HepG2 (cell line): ENCODE measurements around the gene MAP2K6. TPM values are rescaled to one million over a fixed set of nuclear protein-coding genes. Genes with fewer than 3 reads are reported as not detected.

Source experiments
- ATAC-seq: fragments of 200-7000 bp; cut with Tn5 transposase; 3 replicates; pipeline ENCODE4 v1.9.1; 2020; ENCODE audit warnings: mild to moderate bottlenecking, moderate library complexity
- BruUV-seq: library from RNA; stranded (reverse); fragments of 400-500 nt; replicated peaks from 2 replicates; lab custom pipeline; 2021; lab: Mats Ljungman, UMichigan
- CTCF ChIA-PET: fragments of 300-600 bp; formaldehyde crosslinking; extraction: SDS; loops from one replicate; lab custom pipeline; 2021; ENCODE audit warnings: low total read pairs, inconsistent platforms, low intra/inter-chr PET ratio; lab: Yijun Ruan, JAX
- POLR2A ChIA-PET: fragments of 350-600 bp; sonication (Branson Sonifier 250); formaldehyde crosslinking; loops from one replicate; lab custom pipeline; 2020; ENCODE audit warnings: antibody characterized with exemption, inconsistent platforms; lab: Yijun Ruan, JAX
- DNase-seq: peaks from one replicate; pipeline ENCODE4 v3.0.0-alpha.2; 2015; ENCODE audit warnings: low spot score
- FAIRE-seq: peaks from 3 replicates; lab custom pipeline; 2011; peaks lifted over from hg19 to GRCh38; lab: Jason Lieb, UNC
- H2AFZ ChIP-seq: one replicate; pipeline ENCODE4 v1.6.1; 2011; ENCODE audit warnings: low read length, inconsistent platforms
- H3K27ac ChIP-seq: fragments of 300-600 bp; 3 replicates; pipeline ENCODE4 v1.8.0; 2011; ENCODE audit warnings: mixed run types, mild to moderate bottlenecking, mixed read lengths, low read length, inconsistent platforms; ENCODE audit not compliant: insufficient read depth; ENCODE audit errors: extremely low read length
- H3K27me3 ChIP-seq, 2 experiments: fragments of 200-600 bp in 1 of 2; 2 replicates in 1 of 2; 3 replicates in 1 of 2; pipeline versions ENCODE4 v1.6.0 to v1.8.0; 2011; ENCODE audit warnings: low read length in 2 of 2, mild to moderate bottlenecking in 2 of 2, moderate library complexity in 2 of 2, inconsistent platforms in 1 of 2; ENCODE audit not compliant: insufficient read depth in 2 of 2, control insufficient read depth in 1 of 2
- H3K36me3 ChIP-seq, 2 experiments: fragments of 200-600 bp in 1 of 2; replicated peaks in 1 of 2; 2 replicates in 1 of 2; 3 replicates in 1 of 2; pipeline versions ENCODE4 v1.5.1 to v1.8.0; 2011; ENCODE audit warnings: low read length in 2 of 2, inconsistent platforms in 1 of 2; ENCODE audit not compliant: insufficient read depth in 2 of 2, control insufficient read depth in 1 of 2
- H3K4me1 ChIP-seq: 2 replicates; pipeline ENCODE4 v1.5.1; 2012; ENCODE audit warnings: low read length, inconsistent platforms; ENCODE audit not compliant: insufficient read depth
- H3K4me2 ChIP-seq: 2 replicates; pipeline ENCODE4 v1.6.0; 2011; ENCODE audit warnings: low read depth, low read length, inconsistent platforms
- H3K4me3 ChIP-seq, 3 experiments: fragments of 200-600 bp in 1 of 3; sonication (generic), shearing (Covaris generic) in 1 of 3; replicated peaks in 1 of 3; 2 replicates each; pipeline ENCODE4 v1.5.1; 2011 to 2016; ENCODE audit warnings: low read length in 3 of 3, inconsistent platforms in 2 of 3, low read depth in 2 of 3, mild to moderate bottlenecking in 2 of 3, control low read depth in 1 of 3, mixed read lengths in 1 of 3; ENCODE audit not compliant: insufficient read depth in 1 of 3
- H3K79me2 ChIP-seq: one replicate; pipeline ENCODE4 v1.6.1; 2011; ENCODE audit warnings: low read length, inconsistent platforms; ENCODE audit not compliant: insufficient read depth
- H3K9ac ChIP-seq: 2 replicates; pipeline ENCODE4 v1.6.0; 2011; ENCODE audit warnings: mild to moderate bottlenecking, low read depth, low read length, inconsistent platforms; ENCODE audit not compliant: insufficient read depth
- H3K9me3 ChIP-seq: 2 replicates; pipeline ENCODE4 v1.5.1; 2012; ENCODE audit warnings: mild to moderate bottlenecking, low read length
- H4K20me1 ChIP-seq: 2 replicates; pipeline ENCODE4 v1.6.0; 2011; ENCODE audit warnings: inconsistent platforms, mild to moderate bottlenecking, low read length, moderate library complexity; ENCODE audit not compliant: insufficient read depth
- MZF1 ChIP-seq: sonication (generic); formaldehyde crosslinking; IDR thresholded peaks from 2 replicates; pipeline ENCODE4 v1.8.1; 2023; ENCODE audit warnings: mild to moderate bottlenecking, missing genetic modification reagents, borderline replicate concordance
- NR3C1 ChIP-seq: sonication (generic); formaldehyde crosslinking; IDR thresholded peaks from 2 replicates; pipeline ENCODE4 v1.4.0; 2020; ENCODE audit warnings: missing genetic modification reagents
- SMAD9 ChIP-seq: sonication (generic); formaldehyde crosslinking; IDR thresholded peaks from 2 replicates; pipeline ENCODE4 v1.5.1; 2020; ENCODE audit warnings: mild to moderate bottlenecking, missing genetic modification reagents
- SMARCE1 ChIP-seq: fragments of 450-650 bp; IDR thresholded peaks from 2 replicates; pipeline ENCODE4 v1.6.1; 2017; ENCODE audit warnings: borderline replicate concordance
- SNAPC4 ChIP-seq: sonication (generic); formaldehyde crosslinking; IDR thresholded peaks from 2 replicates; pipeline ENCODE4 v1.4.0; 2020; ENCODE audit warnings: mild to moderate bottlenecking, missing genetic modification reagents
- SNRNP70 ChIP-seq: fragments of 200-400 bp; formaldehyde crosslinking; IDR thresholded peaks from 2 replicates; pipeline ENCODE4 v1.6.1; 2017; ENCODE audit warnings: mild to moderate bottlenecking, low read depth, low read length, moderate library complexity
- ZNF124 ChIP-seq: sonication (generic); formaldehyde crosslinking; IDR thresholded peaks from 2 replicates; pipeline ENCODE4 v1.4.0; 2020; ENCODE audit warnings: missing genetic modification reagents
- ZNF441 ChIP-seq: sonication (generic); formaldehyde crosslinking; IDR thresholded peaks from 2 replicates; pipeline ENCODE4 v1.7.0; 2021; ENCODE audit warnings: missing genetic modification reagents, borderline replicate concordance
- ZNF598 ChIP-seq: sonication (generic); formaldehyde crosslinking; IDR thresholded peaks from 2 replicates; pipeline ENCODE4 v1.5.1; 2020; ENCODE audit warnings: mild to moderate bottlenecking, missing genetic modification reagents, borderline replicate concordance
- WGBS: methylation state at CpG from one replicate; pipeline ENCODE4 v1.1.6; 2017; ENCODE audit warnings: low lambda C conversion rate; 5-methylcytosine and 5-hydroxymethylcytosine counted together
- in situ Hi-C: cut with HindIII; loops from 2 replicates; pipeline ENCODE4 v1.10.0; 2017; ENCODE audit warnings: low pct_unique_long_range_greater_than_20kb; ENCODE audit not compliant: extremely low pct_ligation_motif_present
- intact Hi-C: fragments of 100-400 bp; cut with micrococcal nuclease; formaldehyde crosslinking; loops from one replicate; pipeline ENCODE4 v1.10.0; 2022; ENCODE audit not compliant: unreplicated experiment
- polyA plus RNA-seq, 8 experiments: library from polyadenylated mRNA; depleted of rRNA in 3 of 8; stranded (reverse) in 7 of 8; unstranded in 1 of 8; fragments of >200 nt; fragmentation: Illumina TruSeq in 4 of 8; extraction: Trizol in 4 of 8; gene quantifications; 2 replicates each; pipeline versions ENCODE4 v1.2.1 to v1.2.3, GENCODE V29; 2011 to 2016; ENCODE audit warnings: low read depth in 4 of 8, missing spikeins in 1 of 8, mixed read lengths in 1 of 8; ENCODE audit not compliant: insufficient read depth in 1 of 8
- total RNA-seq, 5 experiments: library from RNA; depleted of rRNA; stranded (reverse); fragments of >200 nt; fragmentation: Illumina TruSeq; extraction: Trizol; gene quantifications; 2 replicates each; pipeline ENCODE4 v1.2.3, GENCODE V29; 2016; ENCODE audit warnings: low read depth in 1 of 5
- TF ChIP-seq, protein P1 (sequence below): sonication (generic); formaldehyde crosslinking; IDR thresholded peaks from 2 replicates; pipeline ENCODE4 v1.4.0; 2020; ENCODE audit warnings: missing genetic modification reagents, borderline replicate concordance

Gene MAP2K6
- total and polyA plus RNA-seq, 2 of the 13 experiments (the other 11 are each of a cell fraction or from before 2014, with no cell fraction given) = 5.1 to 33.6 TPM

GRCh38 chr17:69495787-69496186, 81.3 kb downstream of the MAP2K6 start:
- in situ Hi-C loops (no loop called here), intact Hi-C loops (no loop called here)
- ChIA-PET POLR2A (no interaction called here), CTCF (no interaction called here)
- no peak overlapping the region for H3K4me2 ChIP-seq
- no peaks in the 10 kb centered on the region for H3K36me3 ChIP-seq
- no peak overlapping the region for H3K4me3 ChIP-seq
- FAIRE-seq = no peak
- no peaks in the 10 kb centered on the region for H4K20me1 ChIP-seq
- no peaks in the 10 kb centered on the region for H3K79me2 ChIP-seq
- no peak overlapping the region for H2AFZ ChIP-seq
- no peak overlapping the region for H3K27ac ChIP-seq
- H3K27me3 ChIP-seq = no peaks in the 10 kb centered on the region
- no peak overlapping the region for H3K9ac ChIP-seq
- H3K9me3 ChIP-seq = no peaks in the 10 kb centered on the region
- 96% methylated on average over 5 of the region's 5 CpGs for WGBS
- DNase-seq = no peak
- ATAC-seq = no peak
- H3K4me1 ChIP-seq = peaks cover 2% of the 10 kb centered on the region
- no peak for TF ChIP-seq NR3C1 (CRISPR knock-in tag)
- no peak for TF ChIP-seq SMARCE1
- TF ChIP-seq, all 625 proteins: peak for 0
- no TSS peak for BruUV-seq

DNA sequence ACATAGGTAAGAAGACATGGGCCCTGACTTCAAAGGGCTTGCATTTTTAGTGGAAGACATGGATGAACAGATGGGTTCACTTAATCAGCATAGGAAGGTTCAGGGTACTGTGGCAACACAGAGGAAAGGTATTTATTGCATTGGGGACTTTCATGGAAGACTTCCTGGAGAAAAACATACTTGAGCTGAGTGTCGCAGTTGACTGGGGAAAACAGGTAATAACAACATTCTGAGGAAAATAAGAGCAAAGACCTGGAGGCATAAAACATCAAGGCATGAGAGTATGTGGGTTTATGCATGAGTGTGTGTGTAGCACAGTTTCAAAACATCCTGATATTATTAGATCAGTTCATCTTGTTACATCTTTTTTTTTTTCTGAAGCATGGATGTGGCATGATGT, 82.7 kb downstream of the MAP2K6 start:
- Histone ChIP-seq H3K4me2 (no peak overlapping the region), H3K27me3 (no peaks in the 10 kb centered on the region), H3K4me3 (no peak overlapping the region), H3K4me1 (peaks cover 16% of the 10 kb centered on the region), H4K20me1 (no peaks in the 10 kb centered on the region), H3K9me3 (no peaks in the 10 kb centered on the region), H3K9ac (no peak overlapping the region), H2AFZ (no peak overlapping the region), H3K79me2 (no peaks in the 10 kb centered on the region), H3K27ac (no peak overlapping the region), H3K36me3 (no peaks in the 10 kb centered on the region)
- in situ Hi-C loops (no loop called here), intact Hi-C loops (no loop called here)
- ATAC-seq (no peak), DNase-seq (no peak), FAIRE-seq (no peak)
- BruUV-seq = no TSS peak
- WGBS = 97% methylated on average over 1 of the region's 1 CpG
- ChIA-PET CTCF (no interaction called here), POLR2A (no interaction called here)
- TF ChIP-seq SMAD9 (CRISPR knock-in tag) (no peak), ZNF124 (CRISPR knock-in tag) (no peak), SNAPC4 (CRISPR knock-in tag) (no peak), ZNF441 (CRISPR knock-in tag) (no peak), SNRNP70 (no peak), MZF1 (no peak), ZNF598 (CRISPR knock-in tag) (no peak)
- TF ChIP-seq, protein P1, sequence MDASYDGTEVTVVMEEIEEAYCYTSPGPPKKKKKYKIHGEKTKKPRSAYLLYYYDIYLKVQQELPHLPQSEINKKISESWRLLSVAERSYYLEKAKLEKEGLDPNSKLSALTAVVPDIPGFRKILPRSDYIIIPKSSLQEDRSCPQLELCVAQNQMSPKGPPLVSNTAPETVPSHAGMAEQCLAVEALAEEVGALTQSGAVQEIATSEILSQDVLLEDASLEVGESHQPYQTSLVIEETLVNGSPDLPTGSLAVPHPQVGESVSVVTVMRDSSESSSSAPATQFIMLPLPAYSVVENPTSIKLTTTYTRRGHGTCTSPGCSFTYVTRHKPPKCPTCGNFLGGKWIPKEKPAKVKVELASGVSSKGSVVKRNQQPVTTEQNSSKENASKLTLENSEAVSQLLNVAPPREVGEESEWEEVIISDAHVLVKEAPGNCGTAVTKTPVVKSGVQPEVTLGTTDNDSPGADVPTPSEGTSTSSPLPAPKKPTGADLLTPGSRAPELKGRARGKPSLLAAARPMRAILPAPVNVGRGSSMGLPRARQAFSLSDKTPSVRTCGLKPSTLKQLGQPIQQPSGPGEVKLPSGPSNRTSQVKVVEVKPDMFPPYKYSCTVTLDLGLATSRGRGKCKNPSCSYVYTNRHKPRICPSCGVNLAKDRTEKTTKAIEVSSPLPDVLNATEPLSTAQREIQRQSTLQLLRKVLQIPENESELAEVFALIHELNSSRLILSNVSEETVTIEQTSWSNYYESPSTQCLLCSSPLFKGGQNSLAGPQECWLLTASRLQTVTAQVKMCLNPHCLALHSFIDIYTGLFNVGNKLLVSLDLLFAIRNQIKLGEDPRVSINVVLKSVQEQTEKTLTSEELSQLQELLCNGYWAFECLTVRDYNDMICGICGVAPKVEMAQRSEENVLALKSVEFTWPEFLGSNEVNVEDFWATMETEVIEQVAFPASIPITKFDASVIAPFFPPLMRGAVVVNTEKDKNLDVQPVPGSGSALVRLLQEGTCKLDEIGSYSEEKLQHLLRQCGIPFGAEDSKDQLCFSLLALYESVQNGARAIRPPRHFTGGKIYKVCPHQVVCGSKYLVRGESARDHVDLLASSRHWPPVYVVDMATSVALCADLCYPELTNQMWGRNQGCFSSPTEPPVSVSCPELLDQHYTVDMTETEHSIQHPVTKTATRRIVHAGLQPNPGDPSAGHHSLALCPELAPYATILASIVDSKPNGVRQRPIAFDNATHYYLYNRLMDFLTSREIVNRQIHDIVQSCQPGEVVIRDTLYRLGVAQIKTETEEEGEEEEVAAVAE = no peak
